Cardiac muscle cell (in vitro differentiated cells and primary cell): ENCODE data around the gene USP7. TPM values are rescaled to one million over a fixed set of nuclear protein-coding genes. Genes with fewer than 3 reads are reported as not detected.

Experiments
- DNase-seq, 2 donors: peaks; one replicate each; pipeline versions ENCODE4 v3.0.0 to v3.0.0-alpha.2; 2010 to 2017; ENCODE audit warnings: low read depth in 1 of 2, low spot score in 1 of 2
- H3K27ac ChIP-seq: fragments of 200-600 bp; sonication (generic); 2 replicates; pipeline ENCODE4 v1.5.1; 2016
- H3K27me3 ChIP-seq: fragments of 200-600 bp; sonication (generic); 2 replicates; pipeline ENCODE4 v1.6.0; 2016; ENCODE audit warnings: control low read depth
- H3K36me3 ChIP-seq: fragments of 200-600 bp; sonication (generic); 2 replicates; pipeline ENCODE4 v1.5.1; 2016; ENCODE audit warnings: control low read depth
- H3K4me1 ChIP-seq: fragments of 200-600 bp; sonication (generic); 2 replicates; pipeline ENCODE4 v1.8.1; 2017; ENCODE audit warnings: low read depth, mild to moderate bottlenecking, mixed run types
- H3K4me3 ChIP-seq: fragments of 200-600 bp; sonication (generic); 2 replicates; pipeline ENCODE4 v1.5.1; 2016; ENCODE audit warnings: mild to moderate bottlenecking
- H3K9me3 ChIP-seq: fragments of 200-600 bp; sonication (generic); 2 replicates; pipeline ENCODE4 v1.5.1; 2017; ENCODE audit warnings: low read depth, mild to moderate bottlenecking, control low read depth
- CTCF ChIP-seq: IDR thresholded peaks from 2 replicates; pipeline ENCODE4 v1.5.1; 2012; ENCODE audit warnings: low read depth, mild to moderate bottlenecking, low read length
- polyA plus RNA-seq: library from polyadenylated mRNA; unstranded; fragments of >200 nt; fragmentation: Nextera tagmentation; extraction: Ambion mirVana; gene quantifications from 2 replicates; pipeline ENCODE4 v1.2.1, GENCODE V29; 2016
- total RNA-seq: library from RNA; depleted of rRNA; stranded (reverse); fragments of >200 nt; gene quantifications from 2 replicates; pipeline ENCODE4 v1.2.3, GENCODE V29; 2016

USP7 gene
- total and polyA plus RNA-seq, 2 experiments from 2014 or later = 45.1 to 77.0 TPM

DNA sequence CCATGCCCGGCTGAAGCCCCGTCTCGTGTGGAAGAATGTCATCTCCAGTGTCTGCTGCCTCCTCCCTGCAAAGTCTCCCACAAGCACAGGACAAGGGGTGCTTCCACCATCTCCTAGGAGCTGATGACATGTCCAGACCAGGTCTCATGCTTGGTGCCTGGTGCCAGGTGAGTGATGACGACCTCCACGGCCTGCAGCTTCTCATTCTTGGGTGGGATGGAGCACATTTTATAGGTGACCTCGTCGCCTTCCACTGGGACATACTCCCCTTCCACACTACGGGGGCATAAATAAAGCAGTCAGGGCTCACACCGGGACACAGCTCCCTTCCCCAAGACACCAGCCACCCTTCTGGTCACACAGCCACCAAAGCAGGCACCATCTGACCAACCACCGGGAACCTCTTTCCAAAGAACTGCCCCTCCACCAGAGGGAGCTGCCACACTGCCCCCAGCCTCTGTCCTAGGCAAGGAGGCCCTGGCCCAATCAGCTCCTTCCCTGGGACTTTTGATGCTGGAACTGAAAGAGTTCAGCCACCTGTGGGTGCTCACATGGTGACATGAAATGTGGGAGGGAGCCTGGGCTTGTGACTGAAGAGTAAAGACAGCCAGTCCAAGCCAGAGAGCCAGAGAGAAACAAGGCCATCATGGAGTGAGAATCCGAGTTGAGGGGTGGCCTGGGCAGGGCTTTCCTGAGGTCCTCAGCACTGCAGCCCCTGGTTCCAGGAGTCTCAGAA, 108.5 kb downstream of the USP7 start:
- no peak for TF ChIP-seq CTCF
- Histone ChIP-seq H3K9me3 (no peaks in the 10 kb centered on the region), H3K27ac (peak overlapping the region; percentile 43), H3K27me3 (no peaks in the 10 kb centered on the region), H3K4me1 (no peaks in the 10 kb centered on the region), H3K36me3 (peaks cover 10% of the 10 kb centered on the region), H3K4me3 (no peak overlapping the region)
- no peak for DNase-seq

GRCh38 chr16:8854298-8854948, 109.3 kb downstream of the USP7 start:
- H3K4me1 ChIP-seq = no peaks in the 10 kb centered on the region
- no peaks in the 10 kb centered on the region for H3K27me3 ChIP-seq
- no peak for DNase-seq
- H3K36me3 ChIP-seq = peaks cover 15% of the 10 kb centered on the region
- no peaks in the 10 kb centered on the region for H3K9me3 ChIP-seq
- no peak for TF ChIP-seq CTCF
- H3K27ac ChIP-seq = peak overlapping the region; percentile 43
- no peak overlapping the region for H3K4me3 ChIP-seq

DNA sequence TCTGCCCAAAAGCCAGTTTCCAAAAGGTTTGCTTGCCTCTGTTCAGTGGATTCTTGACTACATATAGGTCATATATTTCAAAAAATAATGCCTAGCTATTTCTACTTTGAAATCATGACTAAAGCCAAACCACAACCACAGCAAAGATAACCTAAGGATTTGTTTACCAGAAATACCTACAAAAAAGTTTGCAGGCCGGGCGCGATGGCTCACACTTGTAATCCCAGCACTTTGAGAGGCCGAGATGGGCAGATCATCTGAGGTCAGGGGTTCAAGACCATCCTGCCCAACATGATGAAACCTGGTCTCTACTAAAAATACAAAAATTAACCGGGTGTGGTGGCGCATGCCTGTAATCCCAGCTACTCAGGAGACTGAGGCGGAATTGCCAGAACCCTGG, 110.1 kb downstream of the USP7 start:
- H3K27ac ChIP-seq = peak overlapping the region; percentile 48
- no peak for TF ChIP-seq CTCF

DNA sequence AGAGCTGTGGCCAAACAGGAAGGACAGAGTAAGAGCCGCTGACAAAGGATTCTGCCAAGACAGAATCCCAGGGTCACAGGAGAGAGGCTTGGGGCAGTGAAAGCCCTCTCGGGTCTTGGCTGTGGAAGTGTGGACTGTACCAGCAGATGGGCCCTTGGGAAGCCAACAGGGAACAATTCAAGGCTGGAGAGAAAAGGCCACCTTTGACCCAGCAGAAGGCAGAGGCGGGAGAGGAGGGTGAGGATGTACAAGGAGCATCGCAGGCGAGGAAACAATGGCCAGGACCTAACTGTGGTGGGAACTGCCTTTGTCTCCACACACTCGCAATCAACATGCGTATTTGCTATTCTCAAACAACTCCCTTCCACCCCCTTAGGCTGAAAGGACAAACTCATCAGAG, 110.6 kb downstream of the USP7 start:
- Histone ChIP-seq H3K27ac (peak overlapping the region; percentile 48), H3K36me3 (peaks cover 11% of the 10 kb centered on the region), H3K4me3 (no peak overlapping the region), H3K27me3 (no peaks in the 10 kb centered on the region), H3K4me1 (no peaks in the 10 kb centered on the region), H3K9me3 (no peaks in the 10 kb centered on the region)
- DNase-seq = no peak
- TF ChIP-seq CTCF = no peak

More for the DNA sequence above, 110.1 kb downstream of the USP7 start:
- Histone ChIP-seq H3K27me3 (no peaks in the 10 kb centered on the region), H3K9me3 (no peaks in the 10 kb centered on the region), H3K4me3 (no peak overlapping the region), H3K36me3 (peaks cover 13% of the 10 kb centered on the region), H3K4me1 (no peaks in the 10 kb centered on the region)
- no peak for DNase-seq

GRCh38 chr16:8852534-8852933, 111.2 kb downstream of the USP7 start:
- Histone ChIP-seq H3K36me3 (peaks cover 11% of the 10 kb centered on the region), H3K27ac (peak overlapping the region; percentile 48)
- no peak for TF ChIP-seq CTCF

More at GRCh38 chr16:8852534-8852933, 111.2 kb downstream of the USP7 start:
- Histone ChIP-seq H3K4me1 (no peaks in the 10 kb centered on the region), H3K4me3 (no peak overlapping the region), H3K9me3 (no peaks in the 10 kb centered on the region), H3K27me3 (no peaks in the 10 kb centered on the region)
- no peak for DNase-seq
